ENCODE measurements around the gene PGAM1. TPM values are rescaled to one million over a fixed set of nuclear protein-coding genes. Genes with fewer than 3 reads are reported as not detected.

The PGAM1 gene
- total RNA-seq, 1 experiment from 2014 or later = 148 TPM

DNA sequence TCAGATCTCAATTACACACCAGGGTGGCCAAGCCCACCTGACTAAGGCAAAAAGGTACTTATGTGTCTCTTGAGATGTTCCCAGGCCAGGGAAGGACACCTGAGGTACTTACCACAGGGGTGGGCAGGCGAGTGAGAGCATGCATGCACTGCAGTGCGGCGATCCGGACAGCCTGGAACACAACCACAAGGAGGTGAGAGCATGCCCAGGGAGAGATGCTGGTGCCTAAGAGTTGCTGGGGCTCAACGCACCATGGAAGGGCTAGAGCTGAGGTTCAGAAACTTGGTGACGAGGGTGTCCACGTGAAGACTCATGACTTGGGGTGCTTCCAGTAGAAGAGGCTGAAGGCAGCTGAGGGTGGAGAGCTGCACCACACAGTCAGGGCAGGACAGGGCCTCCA is 33.1 kb downstream of the PGAM1 start:
- Mint-ChIP-seq H3K9me3 (ENCODE audit: low read depth, unreplicated experiment) (no peaks in the 10 kb centered on the region), H3K27ac (ENCODE audit: unreplicated experiment) (no peak overlapping the region), H3K27me3 (ENCODE audit: unreplicated experiment) (no peaks in the 10 kb centered on the region), H3K36me3 (ENCODE audit: insufficient read depth, unreplicated experiment) (peaks cover 36% of the 10 kb centered on the region), H3K4me3 (ENCODE audit: low read depth, unreplicated experiment) (no peak overlapping the region), H3K4me1 (ENCODE audit: low read depth, unreplicated experiment) (no peaks in the 10 kb centered on the region)
- DNase-seq = no peak
- CTCF ChIA-PET = no interaction called here
- intact Hi-C loops (cut with micrococcal nuclease; ENCODE audit: unreplicated experiment) = no loop called here
- TF ChIP-seq, protein P1, sequence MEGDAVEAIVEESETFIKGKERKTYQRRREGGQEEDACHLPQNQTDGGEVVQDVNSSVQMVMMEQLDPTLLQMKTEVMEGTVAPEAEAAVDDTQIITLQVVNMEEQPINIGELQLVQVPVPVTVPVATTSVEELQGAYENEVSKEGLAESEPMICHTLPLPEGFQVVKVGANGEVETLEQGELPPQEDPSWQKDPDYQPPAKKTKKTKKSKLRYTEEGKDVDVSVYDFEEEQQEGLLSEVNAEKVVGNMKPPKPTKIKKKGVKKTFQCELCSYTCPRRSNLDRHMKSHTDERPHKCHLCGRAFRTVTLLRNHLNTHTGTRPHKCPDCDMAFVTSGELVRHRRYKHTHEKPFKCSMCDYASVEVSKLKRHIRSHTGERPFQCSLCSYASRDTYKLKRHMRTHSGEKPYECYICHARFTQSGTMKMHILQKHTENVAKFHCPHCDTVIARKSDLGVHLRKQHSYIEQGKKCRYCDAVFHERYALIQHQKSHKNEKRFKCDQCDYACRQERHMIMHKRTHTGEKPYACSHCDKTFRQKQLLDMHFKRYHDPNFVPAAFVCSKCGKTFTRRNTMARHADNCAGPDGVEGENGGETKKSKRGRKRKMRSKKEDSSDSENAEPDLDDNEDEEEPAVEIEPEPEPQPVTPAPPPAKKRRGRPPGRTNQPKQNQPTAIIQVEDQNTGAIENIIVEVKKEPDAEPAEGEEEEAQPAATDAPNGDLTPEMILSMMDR (IDR thresholded peaks at IDR 0.05; ENCODE audit: unreplicated experiment) = no peak
- BruUV-seq (replicated peaks) = no TSS peak

DNA sequence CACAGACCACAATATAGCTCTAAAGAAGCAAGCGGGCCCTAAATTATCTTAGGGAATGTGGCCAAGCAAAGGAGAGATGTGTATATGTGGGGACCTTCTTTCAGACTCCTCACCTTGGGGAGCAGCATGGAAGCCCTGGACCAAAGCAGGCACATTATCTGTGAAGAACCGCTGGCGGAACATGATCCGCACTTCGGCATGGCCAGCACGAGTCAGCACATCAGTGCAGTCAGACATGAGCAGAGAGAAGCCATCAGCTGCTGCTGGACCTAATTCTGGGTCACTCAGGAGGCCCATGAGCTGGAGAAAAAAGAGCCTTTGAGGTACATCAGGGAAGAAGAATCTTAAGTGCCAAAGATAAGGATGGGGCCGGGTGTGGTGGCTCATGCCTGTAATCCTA is 33.9 kb downstream of the PGAM1 start:
- Mint-ChIP-seq H3K27ac (ENCODE audit: unreplicated experiment) (no peak overlapping the region), H3K9me3 (ENCODE audit: low read depth, unreplicated experiment) (no peaks in the 10 kb centered on the region), H3K36me3 (ENCODE audit: insufficient read depth, unreplicated experiment) (peaks cover 36% of the 10 kb centered on the region), H3K4me3 (ENCODE audit: low read depth, unreplicated experiment) (no peak overlapping the region), H3K4me1 (ENCODE audit: low read depth, unreplicated experiment) (no peaks in the 10 kb centered on the region), H3K27me3 (ENCODE audit: unreplicated experiment) (no peaks in the 10 kb centered on the region)
- TF ChIP-seq, protein P1 (IDR thresholded peaks at IDR 0.05; ENCODE audit: unreplicated experiment) = no peak
- intact Hi-C loops (cut with micrococcal nuclease; ENCODE audit: unreplicated experiment) = loop anchor here (5.0 kb wide), 1 partner anchor 92 kb away; no protein-coding TSS in a partner anchor
- CTCF ChIA-PET = no interaction called here
- BruUV-seq (replicated peaks) = no TSS peak
- no peak for DNase-seq

DNA sequence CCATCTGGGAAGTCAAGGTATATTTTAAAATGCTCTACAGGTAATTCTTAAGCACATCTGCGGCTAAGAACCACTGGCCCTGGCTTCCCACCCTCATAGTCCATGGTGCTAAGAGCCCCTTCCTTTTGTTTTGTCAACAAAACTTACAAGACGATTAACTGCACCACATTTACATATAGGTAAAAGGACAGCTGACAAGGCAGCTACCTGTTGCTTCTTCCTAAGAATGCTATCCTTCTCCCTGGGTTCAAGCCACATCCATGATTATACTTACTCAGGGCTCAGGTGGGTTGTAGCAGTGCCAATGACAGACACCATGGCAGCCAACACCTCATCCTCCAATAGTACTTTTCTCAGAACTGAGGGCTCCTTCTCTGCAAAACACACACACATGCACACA is 36.3 kb downstream of the PGAM1 start:
- Mint-ChIP-seq H3K27me3 (ENCODE audit: unreplicated experiment) (no peaks in the 10 kb centered on the region), H3K9me3 (ENCODE audit: low read depth, unreplicated experiment) (no peaks in the 10 kb centered on the region), H3K4me3 (ENCODE audit: low read depth, unreplicated experiment) (no peak overlapping the region), H3K4me1 (ENCODE audit: low read depth, unreplicated experiment) (no peaks in the 10 kb centered on the region), H3K36me3 (ENCODE audit: insufficient read depth, unreplicated experiment) (peaks cover 36% of the 10 kb centered on the region), H3K27ac (ENCODE audit: unreplicated experiment) (no peak overlapping the region)
- no peak for DNase-seq
- TF ChIP-seq, protein P1 (IDR thresholded peaks at IDR 0.05; ENCODE audit: unreplicated experiment) = no peak
- CTCF ChIA-PET = no interaction called here
- intact Hi-C loops (cut with micrococcal nuclease; ENCODE audit: unreplicated experiment) = loop anchor here (5.0 kb wide), 1 partner anchor 90 kb away; no protein-coding TSS in a partner anchor
- no TSS peak for BruUV-seq (replicated peaks)

DNA sequence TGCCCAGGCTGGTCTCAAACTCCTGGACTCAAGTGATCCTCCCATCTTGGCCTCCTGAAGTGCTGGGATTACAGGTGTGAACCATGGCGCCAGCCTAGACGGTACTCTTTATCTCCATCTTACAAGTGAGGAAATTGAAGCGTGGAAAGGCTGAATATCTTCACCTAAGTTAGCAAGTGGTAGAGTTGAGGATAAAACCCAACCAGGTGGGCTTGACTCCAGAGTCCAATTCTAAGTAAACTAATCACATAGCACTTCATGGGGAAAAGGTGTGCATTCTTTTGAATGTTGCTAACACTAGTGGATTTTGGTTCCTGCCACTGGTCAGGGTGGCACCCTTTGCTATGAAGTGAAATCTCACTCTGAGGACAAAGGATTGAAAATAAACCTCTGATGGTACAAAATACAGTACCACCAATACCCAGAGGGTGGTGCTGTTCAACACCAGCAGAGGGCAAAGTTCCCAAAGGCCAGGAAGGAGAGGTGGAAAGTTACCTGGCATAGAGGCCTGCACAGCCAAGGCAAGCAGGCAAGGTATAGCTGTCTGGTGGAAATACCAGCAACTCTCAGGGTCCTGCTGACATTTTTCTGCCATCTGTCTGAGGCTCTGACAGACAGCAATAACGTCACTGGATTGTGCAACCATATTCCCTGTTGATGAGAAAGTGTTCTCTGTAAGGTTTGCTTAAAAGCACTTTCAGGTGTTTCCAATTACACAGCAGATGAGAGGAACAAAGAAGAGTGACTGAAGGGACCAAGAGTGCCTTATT is 37.6 kb downstream of the PGAM1 start:
- CTCF ChIA-PET = interaction anchor here (1.0 to 1.1 kb wide), 2 partner anchors 111 to 149 kb away, joined by 4 read pairs; no protein-coding TSS in a partner anchor
- no TSS peak for BruUV-seq (replicated peaks)
- Mint-ChIP-seq H3K9me3 (ENCODE audit: low read depth, unreplicated experiment) (no peaks in the 10 kb centered on the region), H3K4me1 (ENCODE audit: low read depth, unreplicated experiment) (no peaks in the 10 kb centered on the region), H3K4me3 (ENCODE audit: low read depth, unreplicated experiment) (no peak overlapping the region), H3K27ac (ENCODE audit: unreplicated experiment) (no peak overlapping the region), H3K27me3 (ENCODE audit: unreplicated experiment) (no peaks in the 10 kb centered on the region), H3K36me3 (ENCODE audit: insufficient read depth, unreplicated experiment) (peaks cover 38% of the 10 kb centered on the region)
- intact Hi-C loops (cut with micrococcal nuclease; ENCODE audit: unreplicated experiment) = loop anchor here (1.0 to 5.0 kb wide), 2 partner anchors 89 to 149 kb away; no protein-coding TSS in a partner anchor
- TF ChIP-seq, protein P1 (IDR thresholded peaks at IDR 0.05; ENCODE audit: unreplicated experiment) = peak; percentile 79
- peak; percentile 59 for DNase-seq

Measured in Calu3 (cell line).